Activated naive CD4-positive, alpha-beta T cell treated with anti-CD3 and anti-CD28 coated beads for 36 hours (primary cell): ENCODE results near the gene TEDC1. TPM values are rescaled to one million over a fixed set of nuclear protein-coding genes. Genes with fewer than 3 reads are reported as not detected.

ENCODE experiments used
- CTCF ChIA-PET: fragments of 350-600 bp; sonication (Branson Sonifier 250); formaldehyde crosslinking; loops from one replicate; lab custom pipeline; 2021; ENCODE audit warnings: antibody characterized with exemption; lab: Charles Lee
- DNase-seq: peaks from one replicate; pipeline ENCODE4 v3.0.0-alpha.2; 2020
- H3K27ac Mint-ChIP-seq: one replicate; pipeline ENCODE4 v1.8.0; 2021; ENCODE audit warnings: mild to moderate bottlenecking, mixed read lengths
- H3K27me3 Mint-ChIP-seq: one replicate; pipeline ENCODE4 v1.8.0; 2021; ENCODE audit warnings: low read depth, mixed read lengths
- H3K36me3 Mint-ChIP-seq: one replicate; pipeline ENCODE4 v1.8.0; 2021; ENCODE audit warnings: low read depth, mixed read lengths
- H3K4me1 Mint-ChIP-seq: one replicate; pipeline ENCODE4 v1.8.0; 2021; ENCODE audit warnings: low read depth, mixed read lengths
- H3K4me3 Mint-ChIP-seq: one replicate; pipeline ENCODE4 v1.8.0; 2021; ENCODE audit warnings: mild to moderate bottlenecking, moderate library complexity, mixed read lengths
- H3K9me3 Mint-ChIP-seq: one replicate; pipeline ENCODE4 v1.8.0; 2021; ENCODE audit warnings: mixed read lengths
- intact Hi-C: fragments of 100-400 bp; cut with micrococcal nuclease; formaldehyde crosslinking; loops from one replicate; pipeline ENCODE4 v1.15.1; 2023
- total RNA-seq, 2 experiments: library from RNA; stranded (reverse); gene quantifications; one replicate each; pipeline ENCODE4 v1.2.3, GENCODE V29; 2021

The TEDC1 gene
- total RNA-seq, 2 experiments from 2014 or later: 27.8 to 28.6 TPM

DNA sequence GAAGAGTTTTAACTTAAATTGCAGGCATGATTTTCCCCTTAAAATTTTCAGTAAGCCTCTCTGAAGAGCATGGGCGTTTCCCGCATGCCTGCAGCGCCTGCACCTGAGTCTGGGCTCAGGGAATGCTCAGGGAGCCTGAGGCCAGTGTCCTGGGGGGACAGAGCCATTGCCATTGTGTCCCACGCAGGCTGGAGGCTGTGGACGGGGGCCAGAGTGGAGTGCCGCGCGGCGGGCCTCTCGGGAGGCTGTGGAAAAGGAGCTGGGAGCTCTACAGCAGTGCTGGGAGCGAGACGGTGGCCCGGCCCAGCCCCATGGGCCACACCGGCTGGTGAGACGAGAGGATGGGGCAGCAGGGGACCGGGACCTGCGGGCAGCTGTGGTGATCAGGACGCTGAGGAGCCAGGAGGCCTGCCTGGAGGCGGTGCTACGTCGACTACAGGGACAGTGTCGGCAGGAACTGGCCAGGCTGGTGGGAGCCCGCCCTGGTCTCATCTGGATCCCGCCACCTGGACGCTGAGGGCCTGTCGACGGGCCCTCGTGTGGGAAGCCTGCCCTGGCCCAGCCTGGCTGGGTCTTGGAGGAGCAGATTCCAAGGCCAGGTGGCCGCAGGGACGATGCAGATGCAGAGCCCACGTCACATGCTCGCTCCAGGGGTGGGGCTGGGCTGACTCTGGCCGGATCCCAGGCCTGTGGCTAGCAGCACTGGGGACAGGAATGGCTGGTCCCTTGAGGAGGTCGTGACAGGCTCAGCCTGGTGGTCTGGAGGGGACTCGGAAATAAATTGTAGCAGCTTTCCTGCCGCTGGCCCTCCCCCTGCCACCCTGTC lies 7.6 kb downstream of the TEDC1 start:
- H3K27me3 Mint-ChIP-seq: no peaks in the 10 kb centered on the region
- H3K4me1 Mint-ChIP-seq: no peaks in the 10 kb centered on the region
- no peak for DNase-seq
- H3K4me3 Mint-ChIP-seq: no peak overlapping the region
- no peak overlapping the region for H3K27ac Mint-ChIP-seq
- no peaks in the 10 kb centered on the region for H3K9me3 Mint-ChIP-seq
- intact Hi-C loops: loop anchor here (10.0 kb wide), 1 partner anchor 514 kb away; the partner anchor contains the start of gene CLBA1
- H3K36me3 Mint-ChIP-seq: no peaks in the 10 kb centered on the region
- CTCF ChIA-PET: no interaction called here

GRCh38 chr14:105499256-105500035 lies 8.4 kb downstream of the TEDC1 start:
- H3K4me3 Mint-ChIP-seq: no peak overlapping the region
- no peaks in the 10 kb centered on the region for H3K4me1 Mint-ChIP-seq
- DNase-seq: no peak
- no peaks in the 10 kb centered on the region for H3K27me3 Mint-ChIP-seq
- no peaks in the 10 kb centered on the region for H3K9me3 Mint-ChIP-seq
- CTCF ChIA-PET: no interaction called here
- no peaks in the 10 kb centered on the region for H3K36me3 Mint-ChIP-seq
- intact Hi-C loops: loop anchor here (10.0 kb wide), 1 partner anchor 515 kb away; the partner anchor contains the start of gene CLBA1
- H3K27ac Mint-ChIP-seq: no peak overlapping the region

- Mint-ChIP-seq H3K27me3 (no peaks in the 10 kb centered on the region), H3K9me3 (no peaks in the 10 kb centered on the region), H3K36me3 (no peaks in the 10 kb centered on the region), H3K27ac (no peak overlapping the region), H3K4me1 (no peaks in the 10 kb centered on the region), H3K4me3 (no peak overlapping the region)
- DNase-seq: no peak
- CTCF ChIA-PET: no interaction called here
- intact Hi-C loops: no loop called here
These were observed 9.1 kb downstream of the TEDC1 start for GRCh38 chr14:105500036-105500725.

- Mint-ChIP-seq H3K4me3 (no peak overlapping the region), H3K27me3 (no peaks in the 10 kb centered on the region), H3K27ac (no peak overlapping the region), H3K4me1 (no peaks in the 10 kb centered on the region), H3K9me3 (no peaks in the 10 kb centered on the region), H3K36me3 (no peaks in the 10 kb centered on the region)
- intact Hi-C loops: no loop called here
- DNase-seq: no peak
- CTCF ChIA-PET: no interaction called here
These were observed 9.7 kb downstream of the TEDC1 start for GRCh38 chr14:105500726-105501101.

- CTCF ChIA-PET: no interaction called here
- H3K27me3 Mint-ChIP-seq: no peaks in the 10 kb centered on the region
- no peak for DNase-seq
- H3K36me3 Mint-ChIP-seq: no peaks in the 10 kb centered on the region
- intact Hi-C loops: no loop called here
- H3K4me3 Mint-ChIP-seq: no peak overlapping the region
- no peaks in the 10 kb centered on the region for H3K9me3 Mint-ChIP-seq
- H3K27ac Mint-ChIP-seq: no peak overlapping the region
- no peaks in the 10 kb centered on the region for H3K4me1 Mint-ChIP-seq
These were observed 10.7 kb downstream of the TEDC1 start for GRCh38 chr14:105501504-105502291.

GRCh38 chr14:105502446-105503295 lies 11.6 kb downstream of the TEDC1 start:
- Mint-ChIP-seq H3K9me3 (no peaks in the 10 kb centered on the region), H3K4me3 (no peak overlapping the region), H3K36me3 (no peaks in the 10 kb centered on the region), H3K27me3 (peaks cover 3% of the 10 kb centered on the region), H3K27ac (no peak overlapping the region), H3K4me1 (no peaks in the 10 kb centered on the region)
- DNase-seq: no peak
- intact Hi-C loops: no loop called here
- CTCF ChIA-PET: no interaction called here

- H3K4me1 Mint-ChIP-seq: no peaks in the 10 kb centered on the region
- H3K4me3 Mint-ChIP-seq: no peak overlapping the region
- intact Hi-C loops: no loop called here
- no peak overlapping the region for H3K27ac Mint-ChIP-seq
- no peak for DNase-seq
- H3K36me3 Mint-ChIP-seq: no peaks in the 10 kb centered on the region
- H3K27me3 Mint-ChIP-seq: peaks cover 9% of the 10 kb centered on the region
- CTCF ChIA-PET: no interaction called here
- H3K9me3 Mint-ChIP-seq: no peaks in the 10 kb centered on the region
These were observed 12.2 kb downstream of the TEDC1 start for GRCh38 chr14:105503296-105503640.

DNA sequence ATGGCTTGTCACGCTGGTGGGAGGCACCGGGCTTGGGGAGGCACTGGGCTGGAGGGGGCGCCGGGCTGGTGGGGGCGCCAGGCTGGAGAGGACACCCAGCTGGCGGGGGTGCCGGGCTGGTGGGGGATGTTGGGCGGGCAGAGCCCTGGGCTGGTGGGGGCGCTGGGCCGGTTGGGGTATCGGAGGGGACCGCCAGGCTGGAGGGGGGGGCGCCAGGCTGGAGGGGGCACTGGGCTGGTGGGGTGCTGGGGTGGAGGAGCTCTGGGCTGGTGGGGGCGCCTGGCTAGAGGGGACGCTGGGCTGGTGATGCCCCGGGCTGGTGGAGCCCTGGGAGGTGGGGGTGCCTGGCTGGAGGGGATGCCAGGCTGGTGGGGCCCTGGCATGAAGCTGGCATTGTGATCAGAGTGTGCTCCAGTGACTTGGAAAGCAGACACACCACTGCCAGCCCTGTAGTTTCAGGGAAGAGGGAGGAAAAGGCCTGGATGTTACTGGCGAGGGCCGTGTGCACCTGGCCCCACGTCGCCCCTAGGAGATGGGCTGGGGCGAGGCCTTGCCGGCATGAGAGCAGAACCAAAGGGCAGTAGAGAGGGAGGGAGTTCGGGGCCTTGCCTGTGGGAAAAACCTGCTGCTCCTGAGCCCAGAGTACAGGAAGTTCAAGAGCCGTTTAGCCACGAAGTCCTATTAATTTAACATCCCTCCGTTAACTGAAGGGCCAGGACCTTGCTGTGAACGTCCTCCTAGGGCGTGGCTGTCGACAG lies 13.1 kb downstream of the TEDC1 start:
- H3K36me3 Mint-ChIP-seq: no peaks in the 10 kb centered on the region
- no peaks in the 10 kb centered on the region for H3K9me3 Mint-ChIP-seq
- DNase-seq: no peak
- no peaks in the 10 kb centered on the region for H3K4me1 Mint-ChIP-seq
- H3K27ac Mint-ChIP-seq: no peak overlapping the region
- CTCF ChIA-PET: no interaction called here
- no peak overlapping the region for H3K4me3 Mint-ChIP-seq
- peaks cover 13% of the 10 kb centered on the region for H3K27me3 Mint-ChIP-seq
- intact Hi-C loops: no loop called here

DNA sequence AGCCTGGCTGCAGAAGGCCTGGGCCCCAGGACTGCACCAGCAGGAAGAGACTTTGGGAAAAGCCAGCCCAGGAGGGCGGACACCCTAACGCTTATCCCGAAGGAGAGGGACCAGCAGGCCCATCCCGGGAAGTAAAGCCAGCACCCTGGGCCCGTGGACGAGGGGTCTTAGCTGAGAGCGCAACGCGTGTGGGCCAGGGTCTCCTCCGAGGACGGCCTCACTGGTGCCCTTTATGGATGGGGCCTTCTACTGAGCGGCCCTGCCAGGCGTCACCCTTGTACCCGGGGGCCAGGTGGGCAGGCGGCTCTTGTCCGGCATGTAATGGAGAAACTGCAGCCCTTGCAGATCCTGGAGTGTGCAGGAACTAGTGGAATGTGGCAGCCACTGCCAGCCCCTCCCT lies 14.1 kb downstream of the TEDC1 start:
- H3K27me3 Mint-ChIP-seq: peaks cover 13% of the 10 kb centered on the region
- no peak overlapping the region for H3K27ac Mint-ChIP-seq

GRCh38 chr14:105507247-105507646 lies 16.2 kb downstream of the TEDC1 start:
- H3K36me3 Mint-ChIP-seq: no peaks in the 10 kb centered on the region
- DNase-seq: no peak
- CTCF ChIA-PET: no interaction called here
- no peaks in the 10 kb centered on the region for H3K4me1 Mint-ChIP-seq
- peaks cover 22% of the 10 kb centered on the region for H3K27me3 Mint-ChIP-seq
- no peaks in the 10 kb centered on the region for H3K9me3 Mint-ChIP-seq
- H3K27ac Mint-ChIP-seq: no peak overlapping the region
- intact Hi-C loops: no loop called here
- H3K4me3 Mint-ChIP-seq: no peak overlapping the region

More for the DNA sequence above, 14.1 kb downstream of the TEDC1 start:
- H3K9me3 Mint-ChIP-seq: no peaks in the 10 kb centered on the region
- no peaks in the 10 kb centered on the region for H3K4me1 Mint-ChIP-seq
- intact Hi-C loops: no loop called here
- no peak for DNase-seq
- CTCF ChIA-PET: no interaction called here
- H3K4me3 Mint-ChIP-seq: no peak overlapping the region
- H3K36me3 Mint-ChIP-seq: no peaks in the 10 kb centered on the region

DNA sequence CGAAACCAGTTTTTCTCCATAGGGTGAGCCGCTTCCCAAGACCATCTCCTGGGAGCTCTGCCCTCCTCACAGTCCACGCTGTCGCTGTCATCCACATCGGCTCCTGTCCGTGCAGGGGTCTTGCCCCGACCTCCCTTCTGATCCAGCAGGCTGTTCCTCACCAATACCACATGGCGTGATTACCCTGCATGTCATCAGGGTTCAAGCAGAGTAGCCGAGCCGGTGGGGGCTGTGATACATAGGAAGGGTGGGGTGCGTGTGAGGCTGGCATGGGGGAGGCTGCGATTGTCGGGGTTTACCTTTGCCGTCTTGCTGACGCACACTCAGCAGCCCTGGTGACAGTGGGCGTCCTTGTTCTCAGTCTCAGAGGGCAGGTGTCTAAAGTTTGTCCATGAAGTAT lies 17.0 kb downstream of the TEDC1 start:
- peaks cover 25% of the 10 kb centered on the region for H3K27me3 Mint-ChIP-seq
- CTCF ChIA-PET: interaction anchor here (0.7 kb wide), 1 partner anchor 83 kb away, joined by 4 read pairs; no protein-coding TSS in a partner anchor
- intact Hi-C loops: no loop called here
- H3K9me3 Mint-ChIP-seq: no peaks in the 10 kb centered on the region
- no peaks in the 10 kb centered on the region for H3K36me3 Mint-ChIP-seq
- DNase-seq: no peak
- no peak overlapping the region for H3K4me3 Mint-ChIP-seq
- H3K27ac Mint-ChIP-seq: no peak overlapping the region
- no peaks in the 10 kb centered on the region for H3K4me1 Mint-ChIP-seq
